ENCODE results near the gene TRPC4.

GRCh38 chr13:37665420-37665819 lies 204.2 kb downstream of the TRPC4 start:
- TF ChIP-seq POLR2A (IDR thresholded peaks at IDR 0.05; ENCODE audit: low read depth, low read length): no peak
- TF ChIP-seq CTCF (IDR thresholded peaks at IDR 0.05; ENCODE audit: extremely low read depth in 1 of 2, insufficient read depth in 1 of 2, low read depth in 1 of 2, low read length in 2 of 2): no peak

Data from endothelial cell of umbilical vein (primary cell).